Erythroblast (primary cell): ENCODE data around the gene PDE4D.

Source experiments
- GATA1 ChIP-seq: IDR thresholded peaks from 2 replicates; pipeline ENCODE4 v1.6.1; 2011; ENCODE audit warnings: low read depth, mild to moderate bottlenecking, control low read depth, low read length, moderate library complexity
- POLR2A ChIP-seq: IDR thresholded peaks from 2 replicates; pipeline ENCODE4 v1.6.1; 2011; ENCODE audit warnings: mild to moderate bottlenecking, low read length

GRCh38 chr5:59575648-59576445 is 317.7 kb downstream of the PDE4D start:
- TF ChIP-seq POLR2A (no peak), GATA1 (no peak)
